A204.1 (cell line): ENCODE measurements around the gene RAI14.
"Not testable (repeated sequence)": the region's sequence is repeated elsewhere in the genome, so short reads cannot be mapped to it uniquely, and the experiment has no call there.

ENCODE experiments used
- FAIRE-seq: peaks from 2 replicates; lab custom pipeline; 2012; peaks lifted over from hg19 to GRCh38; lab: Jason Lieb, UNC

The RAI14 gene

GRCh38 chr5:34822956-34823715, 167.0 kb downstream of the RAI14 start:
- no peak for FAIRE-seq

- FAIRE-seq: no peak
These were observed 170.2 kb downstream of the RAI14 start for GRCh38 chr5:34826347-34826746.

- no peak for FAIRE-seq
These were observed 171.7 kb downstream of the RAI14 start for GRCh38 chr5:34827588-34828506.

- not testable (repeated sequence) for FAIRE-seq
These were observed 174.7 kb downstream of the RAI14 start for GRCh38 chr5:34830827-34831226.

- FAIRE-seq: no peak
These were observed 175.2 kb downstream of the RAI14 start for GRCh38 chr5:34831303-34831702.

- no peak for FAIRE-seq
These were observed 176.4 kb downstream of the RAI14 start for GRCh38 chr5:34832568-34832967.

- FAIRE-seq: no peak
These were observed 177.0 kb downstream of the RAI14 start for GRCh38 chr5:34833090-34833489.

GRCh38 chr5:34833976-34834793, 178.1 kb downstream of the RAI14 start:
- FAIRE-seq: no peak

GRCh38 chr5:34834794-34835089, 178.6 kb downstream of the RAI14 start:
- FAIRE-seq: no peak

- FAIRE-seq: no peak
These were observed 179.5 kb downstream of the RAI14 start for GRCh38 chr5:34835664-34836063.

- FAIRE-seq: no peak
These were observed 182.9 kb downstream of the RAI14 start, which contains the start of gene TTC23L for GRCh38 chr5:34838785-34839714. Gene TTC23L (plus strand): TSS chr5:34839164. CDS start chr5:34840672, 1,508 bp downstream.

GRCh38 chr5:34841816-34842215, 185.7 kb downstream of the RAI14 start:
- no peak for FAIRE-seq

- FAIRE-seq: no peak
These were observed 186.4 kb downstream of the RAI14 start for GRCh38 chr5:34842554-34842953.

GRCh38 chr5:34843497-34843896, 187.4 kb downstream of the RAI14 start:
- FAIRE-seq: no peak

- FAIRE-seq: no peak
These were observed 188.0 kb downstream of the RAI14 start for GRCh38 chr5:34844106-34844505.

- FAIRE-seq: no peak
These were observed 188.9 kb downstream of the RAI14 start for GRCh38 chr5:34844999-34845398.

- FAIRE-seq: no peak
These were observed 190.9 kb downstream of the RAI14 start for GRCh38 chr5:34847056-34847455.

GRCh38 chr5:34847552-34847951, 191.4 kb downstream of the RAI14 start:
- FAIRE-seq: no peak

- no peak for FAIRE-seq
These were observed 192.1 kb downstream of the RAI14 start for GRCh38 chr5:34848230-34848629.

GRCh38 chr5:34849253-34849652, 193.1 kb downstream of the RAI14 start:
- FAIRE-seq: no peak

GRCh38 chr5:34854459-34855174, 198.5 kb downstream of the RAI14 start:
- no peak for FAIRE-seq
